HEK293 (cell line): ENCODE results near the gene ELOA2.
"Not testable (repeated sequence)": the region's sequence is repeated elsewhere in the genome, so short reads cannot be mapped to it uniquely, and the experiment has no call there.

ENCODE experiments used
- CTCF ChIA-PET: fragments of 350-600 bp; formaldehyde crosslinking; extraction: SDS; loops from one replicate; lab custom pipeline; 2021; ENCODE audit warnings: antibody characterized with exemption; lab: Yijun Ruan, JAX
- POLR2A ChIA-PET: fragments of 300-600 bp; formaldehyde crosslinking; extraction: SDS; loops from one replicate; lab custom pipeline; 2020; ENCODE audit warnings: antibody characterized with exemption, inconsistent platforms; lab: Yijun Ruan, JAX
- H3K27ac ChIP-seq: fragments of 200-500 bp; sonication (Bioruptor generic); 2 replicates; pipeline ENCODE4 v1.5.1; 2014; ENCODE audit warnings: low read depth, low read length, control low read depth, inconsistent platforms; ENCODE audit errors: extremely low read depth
- H3K36me3 ChIP-seq, 2 experiments: fragments of 200-500 bp in 1 of 2; sonication (Bioruptor generic) in 1 of 2; 1 replicate in 1 of 2; 2 replicates in 1 of 2; pipeline ENCODE4 v1.5.1; 2014 to 2017; ENCODE audit warnings: inconsistent platforms in 2 of 2, low read length in 2 of 2; ENCODE audit not compliant: control insufficient read depth in 2 of 2, insufficient read depth in 1 of 2
- H3K4me1 ChIP-seq: fragments of 200-500 bp; sonication (Bioruptor generic); 2 replicates; pipeline ENCODE4 v1.5.1; 2014; ENCODE audit warnings: mild to moderate bottlenecking, low read length, inconsistent platforms; ENCODE audit not compliant: control insufficient read depth, insufficient read depth
- H3K4me3 ChIP-seq: 2 replicates; pipeline ENCODE4 v1.5.1; 2011; ENCODE audit warnings: low read depth, mild to moderate bottlenecking, control low read depth, low read length, moderate library complexity
- H3K9me3 ChIP-seq: fragments of 200-500 bp; sonication (Bioruptor generic); 2 replicates; pipeline ENCODE4 v1.5.1; 2014; ENCODE audit warnings: low read depth, low read length, inconsistent platforms; ENCODE audit not compliant: control insufficient read depth, insufficient read depth
- KLF7 ChIP-seq: fragments of 450-650 bp; formaldehyde crosslinking; IDR thresholded peaks from 2 replicates; pipeline ENCODE4 v1.5.1; 2016; ENCODE audit warnings: missing biosample characterization, missing genetic modification characterization, borderline replicate concordance
- TCF7L2 ChIP-seq: IDR thresholded peaks from 2 replicates; pipeline ENCODE4 v1.6.1; 2011; ENCODE audit warnings: low read depth, mild to moderate bottlenecking, inconsistent platforms, low read length, moderate library complexity, borderline replicate concordance
- ZBTB17 ChIP-seq: fragments of 450-650 bp; formaldehyde crosslinking; IDR thresholded peaks from 2 replicates; pipeline ENCODE4 v1.5.1; 2016; ENCODE audit warnings: missing biosample characterization, missing genetic modification characterization
- ZBTB21 ChIP-seq: fragments of 450-650 bp; formaldehyde crosslinking; IDR thresholded peaks from 2 replicates; pipeline ENCODE4 v1.5.1; 2017; ENCODE audit warnings: missing biosample characterization, missing genetic modification characterization
- ZBTB8A ChIP-seq: fragments of 450-650 bp; formaldehyde crosslinking; IDR thresholded peaks from 2 replicates; pipeline ENCODE4 v1.5.1; 2016; ENCODE audit warnings: missing biosample characterization, missing genetic modification characterization
- ZFHX2 ChIP-seq: fragments of 450-650 bp; formaldehyde crosslinking; conservative IDR thresholded peaks from 2 replicates; pipeline ENCODE4 v1.5.1; 2016; ENCODE audit warnings: missing biosample characterization, missing genetic modification characterization
- ZNF354C ChIP-seq: fragments of 450-650 bp; formaldehyde crosslinking; IDR thresholded peaks from 2 replicates; pipeline ENCODE4 v1.5.1; 2016; ENCODE audit warnings: missing biosample characterization, missing genetic modification characterization, low read depth, borderline replicate concordance
- ZNF473 ChIP-seq: fragments of 450-650 bp; formaldehyde crosslinking; IDR thresholded peaks from 2 replicates; pipeline ENCODE4 v1.5.1; 2017; ENCODE audit warnings: missing biosample characterization, missing genetic modification characterization
- ZNF621 ChIP-seq: fragments of 450-650 bp; formaldehyde crosslinking; IDR thresholded peaks from 2 replicates; pipeline ENCODE4 v1.5.1; 2017; ENCODE audit warnings: missing biosample characterization, missing genetic modification characterization
- ZNF626 ChIP-seq: fragments of 450-650 bp; sonication (Bioruptor Pico); formaldehyde crosslinking; IDR thresholded peaks from 2 replicates; pipeline ENCODE4 v1.5.1; 2018; ENCODE audit warnings: missing biosample characterization, missing genetic modification characterization, inconsistent platforms
- ZNF670 ChIP-seq: fragments of 450-650 bp; formaldehyde crosslinking; IDR thresholded peaks from 2 replicates; pipeline ENCODE4 v1.5.1; 2016; ENCODE audit warnings: missing biosample characterization, missing genetic modification characterization, low read depth
- ZNF791 ChIP-seq: fragments of 450-650 bp; formaldehyde crosslinking; IDR thresholded peaks from 2 replicates; pipeline ENCODE4 v1.5.1; 2016; ENCODE audit warnings: missing biosample characterization, missing genetic modification characterization
- TF ChIP-seq, protein P1 (sequence below): fragments of 450-650 bp; formaldehyde crosslinking; IDR thresholded peaks from 2 replicates; pipeline ENCODE4 v1.5.1; 2017; ENCODE audit warnings: missing biosample characterization, missing genetic modification characterization
- TF ChIP-seq, protein P2 (sequence below): fragments of 450-650 bp; formaldehyde crosslinking; IDR thresholded peaks from 2 replicates; pipeline ENCODE4 v1.5.1; 2016; ENCODE audit warnings: missing biosample characterization, missing genetic modification characterization
- TF ChIP-seq, protein P3 (sequence below): fragments of 450-650 bp; formaldehyde crosslinking; IDR thresholded peaks from 2 replicates; pipeline ENCODE4 v1.5.1; 2016; ENCODE audit warnings: missing biosample characterization, missing genetic modification characterization
- TF ChIP-seq, protein P4 (sequence below): fragments of 450-650 bp; formaldehyde crosslinking; IDR thresholded peaks from 2 replicates; pipeline ENCODE4 v1.5.1; 2016; ENCODE audit warnings: missing biosample characterization, missing genetic modification characterization

The ELOA2 gene

DNA sequence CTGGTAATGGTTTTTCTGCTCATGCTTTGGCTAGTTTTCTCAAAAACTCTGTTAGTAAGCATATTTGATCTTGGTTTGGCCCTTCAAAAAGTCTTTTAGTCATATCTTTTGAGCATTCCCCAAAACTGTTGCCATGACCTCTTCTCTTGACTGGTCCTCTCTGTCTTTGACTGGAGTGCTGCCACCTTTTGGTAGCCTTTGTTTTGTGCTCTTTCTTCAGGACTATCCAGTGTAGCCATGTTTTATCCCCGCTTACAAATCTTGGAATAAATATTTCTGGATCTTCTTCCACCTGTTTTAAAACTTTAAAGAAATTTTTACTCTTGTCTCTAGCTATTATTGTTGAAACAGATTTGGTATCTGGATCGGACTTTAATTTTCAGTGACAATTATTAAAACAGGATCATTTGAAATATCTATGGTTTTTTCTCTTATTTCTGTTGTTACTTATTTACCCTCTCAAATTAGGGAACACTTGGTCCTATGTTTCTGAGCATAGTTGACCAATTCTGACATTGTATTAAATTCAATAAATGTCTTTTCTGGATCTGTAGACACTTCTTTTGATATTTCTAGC lies 965 bp upstream of the ELOA2 start:
- ChIA-PET CTCF (interaction anchor here (0.6 to 1.4 kb wide), 5 partner anchors 13 to 1050 kb away, joined by 3 to 6 read pairs (median 3); no protein-coding TSS in a partner anchor), POLR2A (interaction anchor here (0.9 kb wide), 1 partner anchor 119 kb away, joined by 4 read pairs; the partner anchor contains the start of genes KATNAL2 and PIAS2)
- TF ChIP-seq ZBTB8A (tag by site-specific recombination): no peak
- TF ChIP-seq ZFHX2 (tag by site-specific recombination): no peak
- TF ChIP-seq KLF7 (tag by site-specific recombination): no peak
- TF ChIP-seq TCF7L2: no peak
- no peak for TF ChIP-seq ZNF473
- TF ChIP-seq ZNF670: no peak
- no peak for TF ChIP-seq ZNF621
- TF ChIP-seq ZBTB17 (tag by site-specific recombination): no peak
- TF ChIP-seq, protein P1, sequence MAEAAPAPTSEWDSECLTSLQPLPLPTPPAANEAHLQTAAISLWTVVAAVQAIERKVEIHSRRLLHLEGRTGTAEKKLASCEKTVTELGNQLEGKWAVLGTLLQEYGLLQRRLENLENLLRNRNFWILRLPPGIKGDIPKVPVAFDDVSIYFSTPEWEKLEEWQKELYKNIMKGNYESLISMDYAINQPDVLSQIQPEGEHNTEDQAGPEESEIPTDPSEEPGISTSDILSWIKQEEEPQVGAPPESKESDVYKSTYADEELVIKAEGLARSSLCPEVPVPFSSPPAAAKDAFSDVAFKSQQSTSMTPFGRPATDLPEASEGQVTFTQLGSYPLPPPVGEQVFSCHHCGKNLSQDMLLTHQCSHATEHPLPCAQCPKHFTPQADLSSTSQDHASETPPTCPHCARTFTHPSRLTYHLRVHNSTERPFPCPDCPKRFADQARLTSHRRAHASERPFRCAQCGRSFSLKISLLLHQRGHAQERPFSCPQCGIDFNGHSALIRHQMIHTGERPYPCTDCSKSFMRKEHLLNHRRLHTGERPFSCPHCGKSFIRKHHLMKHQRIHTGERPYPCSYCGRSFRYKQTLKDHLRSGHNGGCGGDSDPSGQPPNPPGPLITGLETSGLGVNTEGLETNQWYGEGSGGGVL (tag by site-specific recombination): no peak
- TF ChIP-seq ZBTB21 (tag by site-specific recombination): no peak
- TF ChIP-seq ZNF354C (tag by site-specific recombination): no peak
- TF ChIP-seq, protein P2, sequence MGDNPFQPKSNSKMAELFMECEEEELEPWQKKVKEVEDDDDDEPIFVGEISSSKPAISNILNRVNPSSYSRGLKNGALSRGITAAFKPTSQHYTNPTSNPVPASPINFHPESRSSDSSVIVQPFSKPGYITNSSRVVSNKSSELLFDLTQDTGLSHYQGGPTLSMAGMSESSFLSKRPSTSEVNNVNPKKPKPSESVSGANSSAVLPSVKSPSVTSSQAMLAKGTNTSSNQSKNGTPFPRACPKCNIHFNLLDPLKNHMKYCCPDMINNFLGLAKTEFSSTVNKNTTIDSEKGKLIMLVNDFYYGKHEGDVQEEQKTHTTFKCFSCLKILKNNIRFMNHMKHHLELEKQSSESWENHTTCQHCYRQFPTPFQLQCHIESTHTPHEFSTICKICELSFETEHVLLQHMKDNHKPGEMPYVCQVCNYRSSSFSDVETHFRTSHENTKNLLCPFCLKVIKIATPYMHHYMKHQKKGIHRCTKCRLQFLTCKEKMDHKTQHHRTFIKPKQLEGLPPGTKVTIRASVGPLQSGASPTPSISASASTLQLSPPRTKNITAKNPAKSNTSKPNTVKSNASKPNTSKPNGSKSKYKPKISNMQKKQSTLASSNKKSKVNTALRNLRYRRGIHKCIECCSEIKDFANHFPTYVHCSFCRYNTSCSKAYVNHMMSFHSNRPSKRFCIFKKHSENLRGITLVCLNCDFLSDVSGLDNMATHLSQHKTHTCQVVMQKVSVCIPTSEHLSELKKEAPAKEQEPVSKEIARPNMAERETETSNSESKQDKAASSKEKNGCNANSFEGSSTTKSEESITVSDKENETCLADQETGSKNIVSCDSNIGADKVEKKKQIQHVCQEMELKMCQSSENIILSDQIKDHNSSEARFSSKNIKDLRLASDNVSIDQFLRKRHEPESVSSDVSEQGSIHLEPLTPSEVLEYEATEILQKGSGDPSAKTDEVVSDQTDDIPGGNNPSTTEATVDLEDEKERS (tag by site-specific recombination): no peak
- TF ChIP-seq, protein P3, sequence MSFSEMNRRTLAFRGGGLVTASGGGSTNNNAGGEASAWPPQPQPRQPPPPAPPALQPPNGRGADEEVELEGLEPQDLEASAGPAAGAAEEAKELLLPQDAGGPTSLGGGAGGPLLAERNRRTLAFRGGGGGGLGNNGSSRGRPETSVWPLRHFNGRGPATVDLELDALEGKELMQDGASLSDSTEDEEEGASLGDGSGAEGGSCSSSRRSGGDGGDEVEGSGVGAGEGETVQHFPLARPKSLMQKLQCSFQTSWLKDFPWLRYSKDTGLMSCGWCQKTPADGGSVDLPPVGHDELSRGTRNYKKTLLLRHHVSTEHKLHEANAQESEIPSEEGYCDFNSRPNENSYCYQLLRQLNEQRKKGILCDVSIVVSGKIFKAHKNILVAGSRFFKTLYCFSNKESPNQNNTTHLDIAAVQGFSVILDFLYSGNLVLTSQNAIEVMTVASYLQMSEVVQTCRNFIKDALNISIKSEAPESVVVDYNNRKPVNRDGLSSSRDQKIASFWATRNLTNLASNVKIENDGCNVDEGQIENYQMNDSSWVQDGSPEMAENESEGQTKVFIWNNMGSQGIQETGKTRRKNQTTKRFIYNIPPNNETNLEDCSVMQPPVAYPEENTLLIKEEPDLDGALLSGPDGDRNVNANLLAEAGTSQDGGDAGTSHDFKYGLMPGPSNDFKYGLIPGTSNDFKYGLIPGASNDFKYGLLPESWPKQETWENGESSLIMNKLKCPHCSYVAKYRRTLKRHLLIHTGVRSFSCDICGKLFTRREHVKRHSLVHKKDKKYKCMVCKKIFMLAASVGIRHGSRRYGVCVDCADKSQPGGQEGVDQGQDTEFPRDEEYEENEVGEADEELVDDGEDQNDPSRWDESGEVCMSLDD (tag by site-specific recombination): no peak
- TF ChIP-seq, protein P4, sequence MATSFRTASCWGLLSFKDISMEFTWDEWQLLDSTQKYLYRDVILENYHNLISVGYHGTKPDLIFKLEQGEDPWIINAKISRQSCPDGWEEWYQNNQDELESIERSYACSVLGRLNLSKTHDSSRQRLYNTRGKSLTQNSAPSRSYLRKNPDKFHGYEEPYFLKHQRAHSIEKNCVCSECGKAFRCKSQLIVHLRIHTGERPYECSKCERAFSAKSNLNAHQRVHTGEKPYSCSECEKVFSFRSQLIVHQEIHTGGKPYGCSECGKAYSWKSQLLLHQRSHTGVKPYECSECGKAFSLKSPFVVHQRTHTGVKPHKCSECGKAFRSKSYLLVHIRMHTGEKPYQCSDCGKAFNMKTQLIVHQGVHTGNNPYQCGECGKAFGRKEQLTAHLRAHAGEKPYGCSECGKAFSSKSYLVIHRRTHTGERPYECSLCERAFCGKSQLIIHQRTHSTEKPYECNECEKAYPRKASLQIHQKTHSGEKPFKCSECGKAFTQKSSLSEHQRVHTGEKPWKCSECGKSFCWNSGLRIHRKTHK: no peak
- TF ChIP-seq ZNF791 (tag by site-specific recombination): no peak
- TF ChIP-seq ZNF626 (tag by site-specific recombination): no peak
- Histone ChIP-seq H3K27ac (no peak overlapping the region), H3K4me1 (no peaks in the 10 kb centered on the region), H3K4me3 (no peak overlapping the region), H3K36me3 (no peaks in the 10 kb centered on the region), H3K9me3 (no peaks in the 10 kb centered on the region)

DNA sequence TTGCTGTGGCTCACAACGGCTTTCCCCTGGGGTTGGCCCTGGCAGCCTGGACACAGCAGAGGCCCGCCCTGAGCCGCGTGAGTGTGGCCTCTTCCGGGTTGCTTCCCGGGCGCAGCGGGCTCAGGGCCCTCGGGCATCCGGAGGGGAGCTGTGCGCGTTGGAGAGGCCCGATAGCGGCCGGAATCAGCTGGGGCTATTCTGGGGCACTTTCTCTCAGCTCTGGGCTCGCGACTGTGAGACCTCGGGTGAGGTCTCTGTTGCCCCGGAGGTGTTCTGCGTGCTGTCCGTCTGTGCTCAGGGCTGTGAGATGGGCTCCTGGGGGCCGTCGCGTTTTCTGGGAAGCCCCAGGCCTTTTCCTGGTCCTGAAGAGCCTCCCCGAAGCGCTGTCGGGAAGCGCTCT lies 830 bp downstream of the ELOA2 start:
- H3K4me1 ChIP-seq, H3K4me3 ChIP-seq, POLR2A ChIA-PET, H3K9me3 ChIP-seq, H3K27ac ChIP-seq, H3K36me3 ChIP-seq: not testable (repeated sequence)
- CTCF ChIA-PET: interaction anchor here (1.0 kb wide), 1 partner anchor 85 kb away, joined by 5 read pairs; no protein-coding TSS in a partner anchor
